NCI-H748 (cell line): Measurements from ENCODE around the gene EPHA1.
"Not testable (repeated sequence)": the region's sequence is repeated elsewhere in the genome, so short reads cannot be mapped to it uniquely, and the experiment has no call there.

ENCODE experiments used
- DNase-seq: peaks from one replicate; lab custom pipeline; 2025; ENCODE audit not compliant: unreplicated experiment; lab: John Stamatoyannopoulos, UW

The EPHA1 gene

DNA sequence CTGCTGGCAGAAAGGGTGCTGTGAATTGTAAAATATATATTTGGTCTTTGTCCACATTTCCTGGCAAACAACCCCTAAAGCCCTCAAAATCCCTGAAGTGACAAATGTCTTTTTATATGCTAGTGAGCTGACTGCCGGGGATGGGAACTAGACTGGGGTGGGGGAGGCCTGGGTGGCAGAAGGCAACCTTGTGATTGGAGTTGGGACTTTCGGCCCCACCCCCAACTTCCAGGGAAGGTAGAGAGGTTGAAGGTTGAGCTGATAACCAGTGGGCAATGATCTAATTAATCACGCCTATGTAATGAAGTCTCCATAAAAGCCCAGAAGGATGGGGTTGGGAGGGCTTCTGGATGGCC lies 2.7 kb downstream of the EPHA1 start:
- no peak for DNase-seq

DNA sequence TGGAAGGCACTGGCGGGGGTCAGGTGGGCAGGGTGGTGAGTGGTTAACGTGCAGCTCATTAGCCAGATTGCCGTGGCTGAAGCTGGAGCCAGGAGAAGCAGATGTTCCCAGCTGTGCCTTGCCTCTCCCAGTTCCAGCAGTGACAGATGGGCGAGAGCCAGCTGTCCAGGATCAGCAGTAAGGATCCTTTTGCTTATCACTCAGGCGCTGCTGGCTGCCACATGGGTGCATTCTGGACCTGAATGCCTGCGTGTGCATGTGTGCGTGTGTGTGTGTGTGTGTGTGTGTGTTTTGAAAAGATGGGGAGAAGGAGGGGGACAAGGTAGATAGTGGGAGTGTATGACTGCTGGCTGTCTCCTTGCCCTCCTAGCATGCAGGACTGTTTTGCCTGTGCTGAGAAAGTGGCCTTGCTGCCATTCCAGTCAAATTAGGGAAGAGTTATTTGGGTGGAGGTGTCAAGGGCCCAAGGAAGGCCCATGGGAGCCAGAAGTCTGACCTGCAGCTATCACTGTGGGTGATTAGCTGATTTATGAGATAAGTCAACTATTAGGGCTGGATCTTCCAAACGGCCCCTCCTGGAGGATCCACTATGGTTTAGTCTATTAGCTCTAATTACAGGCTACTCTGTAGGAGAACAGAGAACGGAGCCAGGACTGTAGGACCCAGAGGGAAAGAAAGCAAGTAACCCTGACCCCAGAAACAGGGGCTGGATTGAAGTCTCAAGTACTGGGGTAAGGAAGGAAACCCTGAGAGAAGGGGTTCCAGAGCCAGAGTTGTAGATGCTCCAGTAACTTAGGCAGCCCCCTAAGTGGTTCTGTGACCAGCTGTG lies 3.3 kb downstream of the EPHA1 start:
- DNase-seq = no peak

GRCh38 chr7:143402233-143402632 lies 6.4 kb downstream of the EPHA1 start:
- DNase-seq = not testable (repeated sequence)

DNA sequence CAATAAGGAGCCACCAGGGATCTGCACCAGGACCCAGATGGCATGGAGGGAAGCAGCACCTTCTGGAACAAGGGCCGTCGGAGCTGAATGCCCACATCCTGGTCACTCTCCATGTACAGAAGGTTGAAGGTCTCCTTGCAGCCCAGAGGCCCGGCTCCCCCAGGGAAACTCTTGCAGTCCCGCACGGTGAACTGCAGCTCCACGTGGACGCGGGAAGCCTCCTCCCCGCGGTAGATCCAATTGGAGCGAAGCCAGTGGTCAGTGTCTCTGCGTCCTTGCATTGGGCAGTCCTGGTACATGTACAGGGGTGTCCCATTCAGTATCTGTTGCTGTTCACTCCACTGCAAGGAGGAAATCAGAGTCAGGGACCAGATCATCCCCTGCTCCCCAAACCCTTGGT lies 7.4 kb downstream of the EPHA1 start:
- DNase-seq = no peak

- DNase-seq = no peak
Observed at GRCh38 chr7:143399642-143400041, 9.0 kb downstream of the EPHA1 start.

DNA sequence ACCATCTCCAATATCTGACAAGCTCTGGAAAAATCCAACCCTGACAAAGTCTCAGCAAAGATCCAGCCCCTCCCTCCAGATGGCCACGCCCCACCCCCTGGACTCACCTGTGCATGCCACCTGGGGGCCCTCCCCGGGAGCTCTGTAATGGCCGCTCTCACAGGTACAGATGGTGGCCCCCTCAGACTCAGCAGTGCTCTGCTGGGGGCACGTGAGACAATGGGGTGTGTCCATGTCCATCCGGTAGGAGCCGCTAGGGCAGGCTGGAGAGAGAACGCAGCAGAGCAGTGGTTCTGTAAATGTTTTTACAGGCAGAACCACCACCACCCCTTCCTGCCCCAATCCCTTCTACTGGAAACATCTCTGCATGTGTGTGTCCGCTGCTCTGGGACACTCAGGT lies 9.5 kb downstream of the EPHA1 start:
- no peak for DNase-seq

GRCh38 chr7:143398616-143399015 lies 10.0 kb downstream of the EPHA1 start:
- DNase-seq = no peak

DNA sequence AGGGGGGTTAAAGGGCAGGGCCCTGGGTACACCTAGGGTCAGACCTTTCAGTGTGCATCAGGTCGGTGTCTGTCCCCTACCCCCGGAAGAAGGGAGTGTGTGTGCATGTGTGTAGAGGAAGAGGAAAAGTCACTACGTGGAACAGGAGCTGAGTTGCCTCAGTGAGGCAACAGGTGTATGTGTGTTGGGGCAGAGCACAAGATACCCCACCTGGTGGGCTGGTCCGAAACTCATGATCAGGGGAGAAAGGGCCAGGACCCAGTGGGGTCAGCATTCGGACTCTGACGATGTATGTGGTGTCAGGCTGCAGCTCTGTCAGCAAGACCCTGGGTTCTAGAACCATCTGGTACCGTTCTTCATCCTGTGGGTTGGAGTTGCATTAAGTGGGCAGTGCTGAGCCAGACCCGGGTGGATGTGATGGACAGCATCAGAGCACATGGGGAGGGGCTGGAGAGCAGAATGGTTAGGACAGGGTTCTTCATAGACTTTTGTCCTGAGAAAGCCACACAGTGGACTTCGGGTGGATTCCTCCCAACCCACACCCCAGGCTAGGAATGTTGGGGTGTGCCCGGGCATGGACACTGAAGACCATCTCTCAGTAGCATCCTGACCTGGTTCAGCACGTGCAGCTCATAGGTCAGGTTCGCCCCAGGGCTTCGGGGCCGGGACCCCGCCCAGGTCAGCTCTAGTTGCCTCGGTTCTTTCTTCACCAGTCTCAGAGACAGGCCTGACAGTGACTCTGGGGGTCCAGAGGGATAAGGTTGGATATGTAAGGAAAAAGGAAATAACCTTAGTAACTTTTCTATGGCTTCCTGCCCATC lies 10.7 kb downstream of the EPHA1 start:
- no peak for DNase-seq

- DNase-seq = no peak
Observed at GRCh38 chr7:143396625-143397556, 11.8 kb downstream of the EPHA1 start.

- DNase-seq = no peak
Observed at GRCh38 chr7:143396182-143396581, 12.5 kb downstream of the EPHA1 start.

GRCh38 chr7:143395187-143396149 lies 13.2 kb downstream of the EPHA1 start:
- DNase-seq = no peak

GRCh38 chr7:143394777-143395176 lies 13.9 kb downstream of the EPHA1 start:
- no peak for DNase-seq

GRCh38 chr7:143394068-143394467 lies 14.6 kb downstream of the EPHA1 start:
- no peak for DNase-seq

DNA sequence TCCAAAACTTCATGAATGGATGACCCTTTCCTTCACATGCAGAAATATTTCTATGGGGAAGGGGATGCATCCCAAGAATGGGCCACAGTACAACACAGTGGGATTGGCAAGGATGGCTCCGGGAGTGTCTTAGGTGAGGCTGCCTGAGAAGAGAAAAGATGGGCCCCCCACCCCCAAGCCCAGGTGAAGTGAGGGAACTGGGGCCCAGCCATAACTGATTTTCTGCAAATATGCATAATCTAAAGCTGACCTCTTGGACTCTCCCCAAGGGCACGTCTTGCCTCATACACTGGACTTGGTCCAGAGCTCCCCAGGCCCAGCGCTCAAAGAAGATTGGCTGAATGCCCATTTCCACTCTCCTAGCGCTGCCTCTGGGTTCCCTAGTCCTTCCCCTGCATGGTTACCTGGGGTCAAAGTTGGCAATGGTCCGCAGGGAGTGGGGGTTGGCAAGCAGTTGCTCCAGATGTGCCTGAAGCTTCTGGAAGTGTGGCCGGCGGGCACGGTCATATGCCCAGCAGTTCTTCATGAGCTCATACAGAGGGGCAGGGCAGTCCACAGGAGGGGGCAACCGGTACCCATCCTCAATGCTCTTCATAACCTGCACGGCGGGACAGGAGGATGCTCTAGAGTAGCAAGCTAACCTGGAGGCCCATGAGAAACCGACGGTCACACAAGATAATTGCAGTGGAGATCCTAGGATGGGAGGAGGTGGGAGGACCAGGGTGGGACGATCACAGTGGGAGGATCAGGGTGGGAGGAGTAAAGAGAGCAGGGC lies 15.2 kb downstream of the EPHA1 start:
- no peak for DNase-seq

- DNase-seq = no peak
Observed at GRCh38 chr7:143392875-143393266, 15.8 kb downstream of the EPHA1 start.

- DNase-seq = not testable (repeated sequence)
Observed at GRCh38 chr7:143392427-143392826, 16.2 kb downstream of the EPHA1 start.

DNA sequence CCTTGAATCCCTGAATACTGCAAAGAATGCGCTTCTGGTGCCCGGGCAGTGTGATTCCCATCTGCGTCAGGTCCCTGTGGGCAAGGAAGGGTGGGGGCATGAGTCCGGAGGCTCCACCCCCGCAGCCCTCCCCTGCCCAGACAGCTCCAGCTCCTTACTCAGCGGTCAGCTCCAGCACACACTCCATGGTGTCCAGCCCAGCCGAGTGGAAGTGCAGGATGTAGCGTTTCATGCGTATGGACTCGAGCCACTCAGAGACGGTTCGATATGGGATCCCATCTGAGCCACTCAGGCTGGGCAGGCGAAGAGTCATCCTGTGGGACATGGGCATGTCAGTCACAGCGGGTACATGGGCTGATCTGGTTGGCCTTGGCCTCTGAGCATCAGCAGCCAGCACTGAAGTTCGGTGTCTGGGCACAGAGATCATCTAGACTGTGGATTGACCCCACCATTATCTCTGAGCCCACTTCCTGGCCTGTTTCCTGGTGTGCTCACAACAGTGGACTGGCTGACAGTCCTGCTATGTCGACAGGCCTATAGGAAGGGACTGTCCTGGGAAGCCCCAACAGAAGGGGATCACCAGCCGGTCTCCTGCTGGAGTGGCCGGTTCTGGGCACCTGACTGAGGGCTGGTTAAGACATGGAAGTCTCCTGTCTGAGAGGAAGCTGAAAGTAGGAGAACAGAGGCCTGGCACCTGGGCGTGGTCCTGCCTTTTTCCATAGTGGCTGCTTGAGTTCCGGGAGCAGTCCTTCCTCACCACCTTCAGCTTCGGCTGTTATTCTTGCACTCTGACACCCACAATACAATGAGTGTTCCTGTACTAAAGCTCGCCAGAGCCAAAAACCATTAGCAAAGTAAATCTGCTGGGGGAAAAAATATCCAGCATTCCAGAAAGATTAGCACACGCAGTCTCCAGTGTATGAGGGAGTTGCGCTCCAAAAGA lies 16.9 kb downstream of the EPHA1 start:
- DNase-seq = no peak

DNA sequence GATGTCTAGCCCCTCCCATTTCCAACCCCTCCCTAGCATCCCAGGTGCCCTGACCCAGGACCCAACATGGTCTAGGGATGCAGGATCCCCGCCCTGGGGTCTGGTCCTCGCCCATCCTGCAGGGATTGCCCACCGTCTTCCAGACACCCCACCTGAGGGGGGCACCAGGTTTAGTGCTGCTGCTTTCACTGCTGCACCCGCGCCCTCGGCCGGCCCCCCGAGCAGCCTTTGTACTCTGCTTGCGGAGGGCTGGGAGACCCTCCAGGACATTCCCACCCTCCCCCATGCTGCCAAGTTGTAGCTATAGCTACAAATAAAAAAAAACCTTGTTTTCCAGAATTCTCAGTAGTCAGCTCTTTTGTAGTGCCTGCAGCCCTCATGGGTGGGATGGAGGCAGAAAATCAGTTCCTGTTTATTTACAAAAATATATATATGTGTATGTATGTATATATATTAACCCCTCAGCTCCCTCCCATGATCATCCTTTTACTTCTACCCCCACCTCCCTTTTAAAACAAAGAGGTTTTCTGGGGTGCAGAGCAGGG lies 17.8 kb downstream of the EPHA1 start:
- no peak for DNase-seq
